ENCODE measurements around the gene DLGAP1.

Gene DLGAP1

DNA sequence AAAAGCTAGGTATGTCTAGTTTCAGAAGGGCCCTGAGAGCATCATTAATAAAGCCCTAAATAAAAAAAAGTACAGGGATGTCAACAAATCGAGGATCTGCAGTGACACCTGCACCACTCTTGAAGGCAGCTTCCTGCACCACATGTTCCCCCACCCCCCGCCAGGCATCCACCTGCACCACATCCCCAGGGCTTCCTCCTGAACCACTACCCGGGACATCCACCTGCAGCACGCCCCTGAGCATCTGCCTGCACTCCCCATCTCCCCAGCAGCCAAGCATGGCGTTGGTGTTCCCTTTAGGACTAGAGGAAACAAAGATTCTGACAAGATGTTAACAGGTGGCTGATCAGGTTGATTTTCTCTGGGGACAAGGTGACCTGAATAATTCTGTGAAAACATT lies 55.2 kb downstream of the DLGAP1 start:
- no peak for TF ChIP-seq ZNF248 (tag by site-specific recombination; IDR thresholded peaks at IDR 0.05)
- no peak for TF ChIP-seq ZNF521 (tag by site-specific recombination; IDR thresholded peaks at IDR 0.05)
- no peak for TF ChIP-seq ZNF223 (tag by site-specific recombination; IDR thresholded peaks at IDR 0.05)
- TF ChIP-seq ZNF416 (tag by site-specific recombination; IDR thresholded peaks at IDR 0.05) = no peak
- TF ChIP-seq SCRT2 (tag by site-specific recombination; IDR thresholded peaks at IDR 0.05) = 0 out of 2 replicates have a peak, but pooled peaks have one; percentile 21
- TF ChIP-seq ZNF544 (tag by site-specific recombination; IDR thresholded peaks at IDR 0.05) = no peak
- TF ChIP-seq ZNF555 (tag by site-specific recombination; conservative IDR thresholded peaks at IDR 0.05) = no peak
- no peak for TF ChIP-seq ZIC2 (tag by site-specific recombination; IDR thresholded peaks at IDR 0.05)
- Histone ChIP-seq H3K27ac (ENCODE audit: extremely low read depth, low read depth, low read length) (no peak overlapping the region), H3K36me3 (ENCODE audit: control insufficient read depth in 2 of 2, insufficient read depth in 1 of 2, low read length in 2 of 2) (no peaks in the 10 kb centered on the region), H3K4me1 (ENCODE audit: control insufficient read depth, insufficient read depth, low read length) (no peaks in the 10 kb centered on the region), H3K4me3 (ENCODE audit: low read depth, low read length) (no peak overlapping the region), H3K9me3 (ENCODE audit: control insufficient read depth, insufficient read depth, low read depth, low read length) (no peaks in the 10 kb centered on the region)
- ChIA-PET CTCF (interaction anchor here (0.6 kb wide), 1 partner anchor 513 kb away, joined by 4 read pairs; no protein-coding TSS in a partner anchor), POLR2A (no interaction called here)

DNA sequence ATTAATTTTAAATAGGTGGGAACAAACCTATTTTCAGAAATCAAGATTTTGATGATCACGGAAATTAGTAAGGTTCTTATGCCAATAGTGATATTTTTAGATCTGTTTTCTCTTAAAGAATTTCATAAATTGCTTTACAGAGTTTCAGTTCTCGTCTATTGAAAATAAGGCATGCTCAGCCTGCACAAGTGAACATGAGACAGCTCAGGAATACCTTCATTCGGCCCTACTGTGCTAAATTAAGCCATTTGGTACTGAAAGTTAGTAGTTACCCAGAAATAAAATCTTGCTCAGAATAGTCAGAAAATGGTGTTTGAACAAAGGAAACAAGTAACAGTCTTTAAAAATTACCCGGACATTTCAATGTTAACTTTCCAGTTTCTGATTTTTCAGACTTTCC lies 60.4 kb downstream of the DLGAP1 start:
- TF ChIP-seq OSR2 (tag by site-specific recombination; IDR thresholded peaks at IDR 0.05) = no peak
- TF ChIP-seq ZNF544 (tag by site-specific recombination; IDR thresholded peaks at IDR 0.05) = no peak
- no peak for TF ChIP-seq ZNF610 (tag by site-specific recombination; IDR thresholded peaks at IDR 0.05; ENCODE audit: borderline replicate concordance)
- TF ChIP-seq, protein P1, sequence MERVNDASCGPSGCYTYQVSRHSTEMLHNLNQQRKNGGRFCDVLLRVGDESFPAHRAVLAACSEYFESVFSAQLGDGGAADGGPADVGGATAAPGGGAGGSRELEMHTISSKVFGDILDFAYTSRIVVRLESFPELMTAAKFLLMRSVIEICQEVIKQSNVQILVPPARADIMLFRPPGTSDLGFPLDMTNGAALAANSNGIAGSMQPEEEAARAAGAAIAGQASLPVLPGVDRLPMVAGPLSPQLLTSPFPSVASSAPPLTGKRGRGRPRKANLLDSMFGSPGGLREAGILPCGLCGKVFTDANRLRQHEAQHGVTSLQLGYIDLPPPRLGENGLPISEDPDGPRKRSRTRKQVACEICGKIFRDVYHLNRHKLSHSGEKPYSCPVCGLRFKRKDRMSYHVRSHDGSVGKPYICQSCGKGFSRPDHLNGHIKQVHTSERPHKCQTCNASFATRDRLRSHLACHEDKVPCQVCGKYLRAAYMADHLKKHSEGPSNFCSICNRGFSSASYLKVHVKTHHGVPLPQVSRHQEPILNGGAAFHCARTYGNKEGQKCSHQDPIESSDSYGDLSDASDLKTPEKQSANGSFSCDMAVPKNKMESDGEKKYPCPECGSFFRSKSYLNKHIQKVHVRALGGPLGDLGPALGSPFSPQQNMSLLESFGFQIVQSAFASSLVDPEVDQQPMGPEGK (tag by site-specific recombination; IDR thresholded peaks at IDR 0.05) = no peak
- no peak for TF ChIP-seq ZNF664 (tag by site-specific recombination; IDR thresholded peaks at IDR 0.05)
- TF ChIP-seq, protein P2, sequence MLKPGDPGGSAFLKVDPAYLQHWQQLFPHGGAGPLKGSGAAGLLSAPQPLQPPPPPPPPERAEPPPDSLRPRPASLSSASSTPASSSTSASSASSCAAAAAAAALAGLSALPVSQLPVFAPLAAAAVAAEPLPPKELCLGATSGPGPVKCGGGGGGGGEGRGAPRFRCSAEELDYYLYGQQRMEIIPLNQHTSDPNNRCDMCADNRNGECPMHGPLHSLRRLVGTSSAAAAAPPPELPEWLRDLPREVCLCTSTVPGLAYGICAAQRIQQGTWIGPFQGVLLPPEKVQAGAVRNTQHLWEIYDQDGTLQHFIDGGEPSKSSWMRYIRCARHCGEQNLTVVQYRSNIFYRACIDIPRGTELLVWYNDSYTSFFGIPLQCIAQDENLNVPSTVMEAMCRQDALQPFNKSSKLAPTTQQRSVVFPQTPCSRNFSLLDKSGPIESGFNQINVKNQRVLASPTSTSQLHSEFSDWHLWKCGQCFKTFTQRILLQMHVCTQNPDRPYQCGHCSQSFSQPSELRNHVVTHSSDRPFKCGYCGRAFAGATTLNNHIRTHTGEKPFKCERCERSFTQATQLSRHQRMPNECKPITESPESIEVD (tag by site-specific recombination; IDR thresholded peaks at IDR 0.05) = no peak
- TF ChIP-seq ZNF354C (tag by site-specific recombination; IDR thresholded peaks at IDR 0.05; ENCODE audit: borderline replicate concordance, low read depth) = no peak
- TF ChIP-seq KLF10 (tag by site-specific recombination; IDR thresholded peaks at IDR 0.05) = no peak
- TF ChIP-seq, protein P3, sequence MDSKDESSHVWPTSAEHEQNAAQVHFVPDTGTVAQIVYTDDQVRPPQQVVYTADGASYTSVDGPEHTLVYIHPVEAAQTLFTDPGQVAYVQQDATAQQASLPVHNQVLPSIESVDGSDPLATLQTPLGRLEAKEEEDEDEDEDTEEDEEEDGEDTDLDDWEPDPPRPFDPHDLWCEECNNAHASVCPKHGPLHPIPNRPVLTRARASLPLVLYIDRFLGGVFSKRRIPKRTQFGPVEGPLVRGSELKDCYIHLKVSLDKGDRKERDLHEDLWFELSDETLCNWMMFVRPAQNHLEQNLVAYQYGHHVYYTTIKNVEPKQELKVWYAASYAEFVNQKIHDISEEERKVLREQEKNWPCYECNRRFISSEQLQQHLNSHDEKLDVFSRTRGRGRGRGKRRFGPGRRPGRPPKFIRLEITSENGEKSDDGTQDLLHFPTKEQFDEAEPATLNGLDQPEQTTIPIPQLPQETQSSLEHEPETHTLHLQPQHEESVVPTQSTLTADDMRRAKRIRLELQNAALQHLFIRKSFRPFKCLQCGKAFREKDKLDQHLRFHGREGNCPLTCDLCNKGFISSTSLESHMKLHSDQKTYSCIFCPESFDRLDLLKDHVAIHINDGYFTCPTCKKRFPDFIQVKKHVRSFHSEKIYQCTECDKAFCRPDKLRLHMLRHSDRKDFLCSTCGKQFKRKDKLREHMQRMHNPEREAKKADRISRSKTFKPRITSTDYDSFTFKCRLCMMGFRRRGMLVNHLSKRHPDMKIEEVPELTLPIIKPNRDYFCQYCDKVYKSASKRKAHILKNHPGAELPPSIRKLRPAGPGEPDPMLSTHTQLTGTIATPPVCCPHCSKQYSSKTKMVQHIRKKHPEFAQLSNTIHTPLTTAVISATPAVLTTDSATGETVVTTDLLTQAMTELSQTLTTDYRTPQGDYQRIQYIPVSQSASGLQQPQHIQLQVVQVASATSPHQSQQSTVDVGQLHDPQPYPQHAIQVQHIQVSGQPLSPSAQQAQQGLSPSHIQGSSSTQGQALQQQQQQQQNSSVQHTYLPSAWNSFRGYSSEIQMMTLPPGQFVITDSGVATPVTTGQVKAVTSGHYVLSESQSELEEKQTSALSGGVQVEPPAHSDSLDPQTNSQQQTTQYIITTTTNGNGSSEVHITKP (tag by site-specific recombination; IDR thresholded peaks at IDR 0.05) = no peak
- TF ChIP-seq ZNF670 (tag by site-specific recombination; IDR thresholded peaks at IDR 0.05; ENCODE audit: low read depth) = no peak
- no peak for TF ChIP-seq ZNF558 (tag by site-specific recombination; IDR thresholded peaks at IDR 0.05)
- no peak for TF ChIP-seq ZNF660 (tag by site-specific recombination; IDR thresholded peaks at IDR 0.05)
- TF ChIP-seq ZNF138 (tag by site-specific recombination; IDR thresholded peaks at IDR 0.05; ENCODE audit: borderline replicate concordance) = no peak
- no peak for TF ChIP-seq ZNF155 (tag by site-specific recombination; IDR thresholded peaks at IDR 0.05)
- TF ChIP-seq, protein P4, sequence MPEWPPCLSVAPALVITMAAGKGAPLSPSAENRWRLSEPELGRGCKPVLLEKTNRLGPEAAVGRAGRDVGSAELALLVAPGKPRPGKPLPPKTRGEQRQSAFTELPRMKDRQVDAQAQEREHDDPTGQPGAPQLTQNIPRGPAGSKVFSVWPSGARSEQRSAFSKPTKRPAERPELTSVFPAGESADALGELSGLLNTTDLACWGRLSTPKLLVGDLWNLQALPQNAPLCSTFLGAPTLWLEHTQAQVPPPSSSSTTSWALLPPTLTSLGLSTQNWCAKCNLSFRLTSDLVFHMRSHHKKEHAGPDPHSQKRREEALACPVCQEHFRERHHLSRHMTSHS (tag by site-specific recombination; IDR thresholded peaks at IDR 0.05) = no peak
- no peak for TF ChIP-seq ZNF791 (tag by site-specific recombination; IDR thresholded peaks at IDR 0.05)
- TF ChIP-seq WT1 (tag by site-specific recombination; IDR thresholded peaks at IDR 0.05) = no peak
- Histone ChIP-seq H3K36me3 (ENCODE audit: control insufficient read depth in 2 of 2, insufficient read depth in 1 of 2, low read length in 2 of 2) (no peaks in the 10 kb centered on the region), H3K4me3 (ENCODE audit: low read depth, low read length) (no peak overlapping the region), H3K27ac (ENCODE audit: extremely low read depth, low read depth, low read length) (no peak overlapping the region), H3K4me1 (ENCODE audit: control insufficient read depth, insufficient read depth, low read length) (no peaks in the 10 kb centered on the region), H3K9me3 (ENCODE audit: control insufficient read depth, insufficient read depth, low read depth, low read length) (no peaks in the 10 kb centered on the region)
- ChIA-PET POLR2A (no interaction called here), CTCF (no interaction called here)
